Mucosa of rectum (tissue), 2 donors: ENCODE measurements around the gene TMPRSS11F.
"Not testable (repeated sequence)": the region's sequence is repeated elsewhere in the genome, so short reads cannot be mapped to it uniquely, and the experiment has no call there.

Experiments
- H3K27ac ChIP-seq, 2 donors: one replicate each; pipeline ENCODE4 v1.7.0; 2013; ENCODE audit warnings: inconsistent platforms in 2 of 2, low read depth in 2 of 2, low read length in 2 of 2
- H3K27me3 ChIP-seq, 2 donors: one replicate each; pipeline ENCODE4 v1.7.0; 2013; ENCODE audit warnings: low read length in 2 of 2; ENCODE audit not compliant: control insufficient read depth in 2 of 2, insufficient read depth in 2 of 2
- H3K36me3 ChIP-seq, 2 donors: one replicate each; pipeline ENCODE4 v1.7.0; 2013; ENCODE audit warnings: low read length in 2 of 2; ENCODE audit not compliant: control insufficient read depth in 2 of 2, insufficient read depth in 2 of 2
- H3K4me1 ChIP-seq, 2 donors: one replicate each; pipeline ENCODE4 v1.7.0; 2013; ENCODE audit warnings: low read length in 2 of 2, mild to moderate bottlenecking in 1 of 2; ENCODE audit not compliant: control insufficient read depth in 2 of 2, insufficient read depth in 2 of 2
- H3K4me3 ChIP-seq, 2 donors: one replicate each; pipeline ENCODE4 v1.7.0; 2013; ENCODE audit warnings: low read length in 2 of 2
- H3K9ac ChIP-seq, 2 donors: one replicate each; pipeline ENCODE4 v1.7.0; 2013; ENCODE audit warnings: low read length in 2 of 2, low read depth in 1 of 2, mild to moderate bottlenecking in 1 of 2
- H3K9me3 ChIP-seq, 2 donors: one replicate each; pipeline ENCODE4 v1.7.0; 2013; ENCODE audit warnings: low read length in 2 of 2; ENCODE audit not compliant: control insufficient read depth in 2 of 2
- donor health status: healthy.
- donor health status: Normal muscosa, but diverticular disease.

The TMPRSS11F gene

GRCh38 chr4:68129793-68130192 is at the start of gene TMPRSS11F:
TMPRSS11F (minus strand) TSS chr4:68129869; CDS start chr4:68129820, 49 bp downstream.
- Histone ChIP-seq H3K4me1 (no peaks in the 10 kb centered on the region), H3K9ac (no peak within 1 kb of the TSS), H3K27ac (no peak within 1 kb of the TSS), H3K27me3 (no peaks in the 10 kb centered on the region), H3K9me3 (no peaks in the 10 kb centered on the region), H3K4me3 (no peak within 1 kb of the TSS), H3K36me3 (no peaks in the 10 kb centered on the region)

- H3K4me3 ChIP-seq: no peak overlapping the region
- no peaks in the 10 kb centered on the region for H3K9me3 ChIP-seq
These were observed 47.2 kb upstream of the TMPRSS11F start for GRCh38 chr4:68176904-68177303.

GRCh38 chr4:68176500-68176899 is 46.8 kb upstream of the TMPRSS11F start:
- Histone ChIP-seq H3K27me3 (peaks cover 0 to 2% of the 10 kb centered on the region in 2 donors), H3K36me3 (no peaks in the 10 kb centered on the region), H3K9ac (no peak overlapping the region), H3K4me3 (no peak overlapping the region), H3K9me3 (no peaks in the 10 kb centered on the region), H3K27ac (no peak overlapping the region), H3K4me1 (no peaks in the 10 kb centered on the region)

More at GRCh38 chr4:68176904-68177303, 47.2 kb upstream of the TMPRSS11F start:
- no peak overlapping the region for H3K27ac ChIP-seq
- H3K36me3 ChIP-seq: no peaks in the 10 kb centered on the region
- no peak overlapping the region for H3K9ac ChIP-seq
- H3K27me3 ChIP-seq: peaks cover 0 to 2% of the 10 kb centered on the region in 2 donors
- H3K4me1 ChIP-seq: no peaks in the 10 kb centered on the region

GRCh38 chr4:68175562-68176155 is 46.0 kb upstream of the TMPRSS11F start:
- Histone ChIP-seq H3K9ac (no peak overlapping the region), H3K9me3 (no peaks in the 10 kb centered on the region), H3K36me3 (no peaks in the 10 kb centered on the region), H3K27ac (no peak overlapping the region), H3K27me3 (peaks cover 0 to 2% of the 10 kb centered on the region in 2 donors), H3K4me1 (no peaks in the 10 kb centered on the region), H3K4me3 (no peak overlapping the region)

GRCh38 chr4:68174389-68174788 is 44.7 kb upstream of the TMPRSS11F start:
- not testable (repeated sequence) for H3K4me1 ChIP-seq, H3K4me3 ChIP-seq, H3K27ac ChIP-seq, H3K27me3 ChIP-seq, H3K9me3 ChIP-seq, H3K36me3 ChIP-seq, H3K9ac ChIP-seq

GRCh38 chr4:68172147-68172546 is 42.5 kb upstream of the TMPRSS11F start:
- H3K36me3 ChIP-seq, H3K9me3 ChIP-seq: not testable (repeated sequence)

GRCh38 chr4:68167706-68168105 is 38.0 kb upstream of the TMPRSS11F start:
- no peaks in the 10 kb centered on the region for H3K27me3 ChIP-seq
- no peaks in the 10 kb centered on the region for H3K36me3 ChIP-seq

More at GRCh38 chr4:68172147-68172546, 42.5 kb upstream of the TMPRSS11F start:
- H3K4me1 ChIP-seq, H3K4me3 ChIP-seq, H3K9ac ChIP-seq, H3K27ac ChIP-seq, H3K27me3 ChIP-seq: not testable (repeated sequence)

GRCh38 chr4:68167166-68167565 is 37.5 kb upstream of the TMPRSS11F start:
- no peak overlapping the region for H3K9ac ChIP-seq
- H3K9me3 ChIP-seq: no peaks in the 10 kb centered on the region
- no peaks in the 10 kb centered on the region for H3K36me3 ChIP-seq
- no peak overlapping the region for H3K4me3 ChIP-seq
- no peaks in the 10 kb centered on the region for H3K27me3 ChIP-seq
- H3K27ac ChIP-seq: no peak overlapping the region
- no peaks in the 10 kb centered on the region for H3K4me1 ChIP-seq

More at GRCh38 chr4:68167706-68168105, 38.0 kb upstream of the TMPRSS11F start:
- no peak overlapping the region for H3K4me3 ChIP-seq
- no peaks in the 10 kb centered on the region for H3K9me3 ChIP-seq
- H3K4me1 ChIP-seq: no peaks in the 10 kb centered on the region
- H3K9ac ChIP-seq: no peak overlapping the region
- no peak overlapping the region for H3K27ac ChIP-seq

- Histone ChIP-seq H3K27ac (no peak overlapping the region), H3K27me3 (no peaks in the 10 kb centered on the region), H3K36me3 (no peaks in the 10 kb centered on the region), H3K9me3 (no peaks in the 10 kb centered on the region), H3K9ac (no peak overlapping the region), H3K4me3 (no peak overlapping the region), H3K4me1 (no peaks in the 10 kb centered on the region)
These were observed 34.1 kb upstream of the TMPRSS11F start for GRCh38 chr4:68163754-68164153.

GRCh38 chr4:68162196-68162595 is 32.5 kb upstream of the TMPRSS11F start:
- H3K36me3 ChIP-seq: no peaks in the 10 kb centered on the region
- H3K9me3 ChIP-seq: no peaks in the 10 kb centered on the region
- no peaks in the 10 kb centered on the region for H3K27me3 ChIP-seq

More at GRCh38 chr4:68162196-68162595, 32.5 kb upstream of the TMPRSS11F start:
- Histone ChIP-seq H3K4me3 (no peak overlapping the region), H3K9ac (no peak overlapping the region), H3K27ac (no peak overlapping the region), H3K4me1 (no peaks in the 10 kb centered on the region)
